Measurements from ENCODE around the gene TMEM185B.
"Not testable (repeated sequence)": the region's sequence is repeated elsewhere in the genome, so short reads cannot be mapped to it uniquely, and the experiment has no call there.

TMEM185B gene

DNA sequence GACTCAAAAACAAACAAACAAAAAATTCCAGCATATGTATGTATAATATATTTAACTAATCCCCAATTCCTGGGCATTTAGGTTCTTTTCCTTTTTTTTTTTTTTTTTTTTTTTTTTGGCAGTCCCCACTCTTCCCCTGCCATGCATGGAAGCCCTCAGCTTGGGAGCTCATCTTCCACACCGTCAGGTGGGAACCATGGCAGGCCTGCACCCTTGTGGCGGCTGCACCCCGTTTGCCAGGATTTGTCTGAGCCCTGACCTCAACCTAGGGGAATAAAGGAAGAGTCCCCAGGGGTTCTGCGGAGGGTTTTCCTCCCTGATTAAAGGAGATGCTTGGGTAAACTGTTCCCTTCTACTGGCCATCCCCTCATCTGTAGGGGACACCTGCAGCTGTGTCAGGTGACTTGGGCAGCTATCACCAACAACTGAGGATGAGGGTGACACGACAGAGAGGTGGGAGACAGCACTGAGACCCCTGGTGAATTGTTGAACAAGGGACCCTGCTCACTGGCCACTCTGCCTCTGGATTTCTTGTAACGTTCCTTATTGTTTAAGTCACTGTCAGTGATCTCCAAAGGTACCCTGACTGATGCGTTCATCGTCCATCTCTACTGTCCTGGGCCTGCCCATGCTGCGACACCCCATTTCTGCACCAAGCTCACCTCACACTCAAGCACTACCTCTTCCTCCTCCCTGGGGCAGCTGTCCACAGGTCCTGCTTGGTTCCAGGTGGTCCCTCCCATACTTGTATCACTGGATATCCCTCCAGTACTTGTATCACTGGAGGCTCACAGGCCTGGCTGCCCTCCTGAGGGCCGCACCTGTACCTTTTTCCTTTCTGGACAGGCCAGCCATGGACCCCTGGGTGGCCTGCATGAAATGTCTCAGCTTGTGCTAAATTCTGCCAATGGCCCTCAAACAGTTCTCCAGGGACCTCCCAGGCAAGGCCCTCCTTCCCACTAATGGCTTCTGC lies 14.5 kb downstream of the TMEM185B start:
- no peak for DNase-seq (ENCODE audit: low read depth in 1 of 2, low spot score in 1 of 2)

DNA sequence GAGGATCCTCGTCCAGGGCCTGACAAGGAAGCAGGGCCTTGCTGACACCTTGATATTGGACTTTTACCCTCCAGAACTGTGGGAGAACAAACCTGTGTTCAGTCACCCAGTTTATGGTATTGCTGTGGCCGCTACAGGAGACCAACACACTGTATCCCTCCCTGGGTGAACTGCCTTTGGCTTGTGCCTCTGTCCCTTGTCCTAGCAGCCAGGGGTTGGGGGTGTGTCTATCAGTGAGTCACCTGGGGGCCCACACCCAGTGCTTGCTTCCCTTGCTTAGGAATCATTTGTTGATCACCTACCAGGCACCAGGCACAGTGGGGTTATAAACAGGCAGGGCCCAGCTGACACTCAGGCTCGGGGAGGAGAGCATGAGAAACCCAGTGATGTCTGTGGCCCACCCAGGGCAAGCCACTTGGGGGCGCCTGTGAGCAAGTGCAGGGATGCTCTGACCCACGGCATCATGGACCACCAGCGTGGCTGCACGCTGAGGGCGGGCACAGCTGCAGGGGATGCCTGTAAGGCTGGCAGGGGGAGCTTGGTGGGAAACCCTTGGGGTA lies 17.1 kb downstream of the TMEM185B start:
- no peak for DNase-seq (ENCODE audit: low read depth in 1 of 2, low spot score in 1 of 2)

DNA sequence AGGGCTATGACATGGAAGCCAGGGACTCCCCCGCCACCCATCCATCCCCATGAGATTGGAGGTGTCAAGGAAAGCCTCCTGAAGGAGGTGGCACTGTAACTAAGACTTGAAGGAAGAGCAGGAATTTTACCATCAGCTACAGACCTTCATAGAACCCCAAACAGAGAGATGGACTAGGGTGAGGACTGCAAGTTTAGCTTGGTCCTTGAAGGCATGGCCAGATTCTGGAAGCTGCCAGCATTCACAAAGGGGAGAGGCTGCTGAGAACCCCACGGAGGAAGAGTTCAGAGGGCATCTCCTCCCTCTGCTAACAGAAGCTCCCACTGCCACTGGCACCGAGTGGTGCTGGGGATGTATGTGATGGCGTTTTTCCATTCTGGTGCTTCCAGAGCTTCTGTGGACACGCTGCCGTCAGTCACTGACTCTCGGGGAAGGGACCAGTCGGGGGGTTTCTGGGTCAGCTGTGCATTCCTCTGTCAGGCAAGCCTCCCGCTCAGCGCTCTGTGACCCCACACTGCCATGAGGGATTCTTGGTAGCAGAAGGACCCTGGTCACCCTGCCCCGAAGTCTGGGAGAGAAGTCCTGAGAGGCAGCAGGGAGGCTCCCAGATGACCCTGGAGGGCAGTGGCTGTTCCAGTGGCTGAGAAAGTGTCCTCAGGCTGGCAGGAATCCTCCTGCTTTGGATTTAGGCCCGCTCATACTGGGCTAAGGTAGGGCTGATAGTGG lies 18.1 kb downstream of the TMEM185B start:
- no peak for DNase-seq (ENCODE audit: low read depth in 1 of 2, low spot score in 1 of 2)

DNA sequence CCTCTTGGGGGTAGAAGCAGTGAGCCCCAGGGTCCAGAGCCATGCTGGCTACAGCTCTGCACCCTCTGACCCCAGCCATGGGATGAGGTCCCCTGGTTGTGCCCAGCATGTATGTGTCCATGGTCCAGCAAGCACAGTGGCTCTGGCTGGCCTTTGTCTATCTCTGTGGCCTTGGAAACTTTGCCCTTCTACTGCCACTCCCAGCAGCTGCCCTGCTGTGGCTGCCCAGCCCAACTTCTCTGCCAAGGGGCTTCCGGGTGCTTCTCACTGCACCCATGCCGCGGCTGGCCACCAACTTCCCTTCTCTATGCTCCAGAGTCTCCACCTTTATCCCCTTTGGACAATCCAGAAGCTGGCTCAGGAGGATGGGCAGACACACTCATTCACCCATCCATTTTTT lies 18.8 kb downstream of the TMEM185B start:
- no peak for DNase-seq (ENCODE audit: low read depth in 1 of 2, low spot score in 1 of 2)

DNA sequence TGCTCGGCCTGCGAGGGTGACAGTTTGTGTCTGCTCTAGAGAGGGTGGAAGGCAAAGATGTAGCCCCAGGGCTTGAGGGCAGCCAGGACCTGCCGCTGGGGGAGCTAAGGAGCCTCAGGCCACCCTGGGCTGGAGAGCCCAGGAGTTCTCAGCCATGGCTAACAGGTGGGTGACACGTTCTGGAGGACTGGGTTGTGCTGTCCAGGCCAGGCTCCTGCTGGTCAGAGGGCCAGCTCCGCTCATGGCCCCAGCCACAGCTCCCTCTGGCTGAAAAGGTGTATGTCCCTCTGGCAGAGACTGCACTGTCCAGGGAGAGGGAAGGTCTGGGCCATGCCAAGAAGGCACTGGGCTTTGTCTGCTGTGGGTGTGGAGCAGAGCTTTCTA lies 19.2 kb downstream of the TMEM185B start:
- DNase-seq (ENCODE audit: low read depth in 1 of 2, low spot score in 1 of 2), result no peak

DNA sequence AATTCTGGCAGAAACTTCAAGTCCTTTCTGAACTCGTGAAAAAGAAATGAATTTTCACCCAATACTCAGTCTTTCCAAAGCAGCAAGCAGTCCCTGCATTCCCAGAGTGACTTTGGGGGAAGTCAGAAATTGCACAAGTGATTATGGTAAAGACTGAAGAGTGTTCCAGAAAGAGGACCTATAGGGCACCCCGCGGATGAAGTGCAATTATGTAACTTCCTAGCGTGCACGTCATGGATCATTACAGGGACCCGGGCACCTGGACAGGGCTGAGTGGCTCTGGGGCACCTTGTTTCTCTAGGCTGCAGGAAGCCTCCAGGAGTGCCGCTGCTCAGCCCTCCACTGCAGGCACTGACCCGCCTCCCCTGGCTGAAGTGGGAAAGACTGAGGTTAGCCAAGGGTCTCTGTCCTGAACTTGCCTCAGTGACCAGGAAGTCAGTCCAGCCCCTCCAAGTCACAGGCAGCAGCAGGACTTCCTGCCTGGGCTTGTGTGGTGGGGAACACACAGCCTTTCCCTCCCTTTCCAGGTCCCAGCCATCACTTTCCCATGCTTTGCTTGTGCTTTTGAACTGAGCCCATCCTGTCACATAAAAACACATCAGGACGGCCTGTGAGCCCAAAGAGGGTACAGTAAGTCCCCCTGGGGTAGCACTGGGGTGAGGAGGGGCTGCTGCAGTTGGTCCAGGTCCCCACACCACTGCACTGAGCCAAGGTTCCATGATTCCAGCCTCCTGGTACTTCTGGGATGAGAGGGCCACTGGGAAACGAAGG lies 19.8 kb downstream of the TMEM185B start:
- no peak for DNase-seq (ENCODE audit: low read depth in 1 of 2, low spot score in 1 of 2)

DNA sequence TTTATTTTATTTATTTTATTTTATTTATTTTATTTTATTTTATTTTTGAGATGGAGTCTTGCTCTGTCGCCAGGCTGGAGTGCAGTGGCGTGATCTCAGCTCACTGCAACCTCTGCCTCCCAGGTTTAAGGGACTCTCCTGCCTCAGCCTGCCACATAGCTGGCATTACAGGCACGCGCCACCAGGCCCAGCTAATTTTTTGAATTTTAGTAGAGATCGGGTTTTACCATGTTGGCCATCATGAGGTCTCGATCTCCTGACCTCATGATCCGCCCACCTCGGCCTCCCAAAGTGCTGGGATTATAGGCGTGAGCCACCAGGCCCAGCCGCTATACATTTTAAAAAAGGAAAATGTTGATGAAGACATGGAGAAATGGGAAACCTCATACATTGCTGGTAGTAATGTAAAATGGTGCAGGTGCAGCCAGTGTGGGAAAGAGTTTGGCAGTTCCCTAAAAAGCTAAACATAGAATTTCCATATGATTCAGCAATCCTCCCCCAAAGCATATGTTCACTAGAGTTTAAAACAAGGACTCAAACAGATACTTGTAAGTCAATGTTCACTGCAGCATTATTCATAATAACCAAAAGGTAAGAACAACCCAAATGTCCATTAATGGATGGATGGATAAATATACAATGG lies 23.3 kb downstream of the TMEM185B start:
- not testable (repeated sequence) for DNase-seq (ENCODE audit: low read depth in 1 of 2, low spot score in 1 of 2)

DNA sequence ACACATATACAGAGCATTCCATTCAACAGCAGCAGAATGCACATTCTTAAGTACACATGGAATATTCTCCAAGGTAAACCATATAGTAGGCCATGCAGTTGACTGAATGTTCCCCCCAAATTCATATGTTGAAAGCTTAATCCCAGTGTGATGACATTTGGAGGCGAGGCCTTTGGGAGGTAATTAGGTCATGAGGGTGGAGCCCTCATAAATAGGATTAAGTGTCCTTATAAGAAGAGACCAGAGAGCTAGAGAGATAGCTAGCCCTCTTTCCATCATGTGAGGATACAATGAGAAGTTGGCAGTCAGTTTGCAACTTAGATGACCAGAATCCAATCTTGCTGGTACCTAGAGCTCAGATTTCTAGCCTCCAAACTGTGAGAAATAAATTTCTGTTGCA lies 27.6 kb downstream of the TMEM185B start:
- DNase-seq (ENCODE audit: low read depth in 1 of 2, low spot score in 1 of 2), result no peak

DNA sequence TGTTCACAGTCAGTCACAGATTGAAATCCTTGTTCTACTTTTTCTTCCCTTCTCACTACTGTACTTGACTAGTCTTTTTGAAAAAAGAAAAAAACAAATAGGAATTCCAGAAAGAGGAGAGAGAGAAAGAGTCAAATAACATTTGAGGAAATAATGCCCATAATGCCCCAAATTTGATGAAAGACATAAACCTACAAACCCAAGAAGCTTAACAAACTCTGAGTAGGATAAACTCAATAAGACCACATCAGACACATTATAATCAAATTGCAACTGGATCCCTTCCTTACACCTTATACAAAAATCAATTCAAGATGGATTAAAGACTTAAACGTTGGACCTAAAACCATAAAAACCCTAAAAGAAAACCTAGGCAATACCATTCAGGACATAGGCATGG lies 30.9 kb downstream of the TMEM185B start:
- DNase-seq (ENCODE audit: low read depth in 1 of 2, low spot score in 1 of 2), result no peak

DNA sequence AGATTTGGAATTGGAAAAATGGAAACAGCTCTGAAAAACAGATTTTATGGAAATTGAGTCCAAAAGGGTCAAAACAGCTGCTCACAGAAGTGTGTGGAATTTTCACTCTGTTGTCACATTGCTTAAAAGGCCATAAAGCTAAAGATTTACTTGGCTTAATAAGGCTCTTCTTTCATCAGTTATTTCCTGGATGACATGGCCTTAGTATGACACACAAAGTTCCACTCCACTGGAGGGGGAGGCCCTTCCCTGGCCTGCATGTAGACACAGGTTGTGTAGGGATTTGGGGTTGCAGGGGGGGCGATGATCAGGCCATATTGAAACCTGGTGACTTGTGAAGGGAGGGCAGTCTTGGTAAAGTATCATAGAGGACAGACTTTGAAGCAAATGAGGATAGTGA lies 34.0 kb downstream of the TMEM185B start:
- no peak for DNase-seq (ENCODE audit: low read depth in 1 of 2, low spot score in 1 of 2)

DNA sequence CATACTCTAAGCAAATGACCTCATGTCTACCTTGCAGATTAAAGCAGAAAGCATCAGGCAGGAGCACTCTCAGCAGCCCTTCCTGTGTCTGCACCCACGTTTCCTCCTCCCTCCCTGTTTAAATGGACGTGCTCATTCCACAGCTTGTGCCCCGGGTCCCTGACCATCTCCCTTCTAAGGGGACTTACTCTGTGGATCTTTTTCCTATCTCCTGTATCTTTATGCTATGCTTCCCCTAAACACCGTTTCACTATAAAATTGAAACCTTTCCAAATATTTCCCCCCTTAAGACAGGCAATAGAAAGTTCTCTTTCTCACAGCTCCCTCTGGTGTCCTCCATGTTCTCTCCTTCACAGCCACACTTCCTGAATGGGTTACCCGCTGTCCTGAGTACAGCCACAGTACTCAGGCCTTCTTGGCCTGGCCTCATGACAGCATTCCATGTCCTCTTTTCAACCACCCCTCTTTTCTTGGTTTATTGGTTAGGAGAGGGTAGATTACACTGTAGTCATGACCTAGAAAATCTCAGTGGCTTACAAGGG lies 41.1 kb downstream of the TMEM185B start:
- DNase-seq (ENCODE audit: low read depth in 1 of 2, low spot score in 1 of 2), result no peak

DNA sequence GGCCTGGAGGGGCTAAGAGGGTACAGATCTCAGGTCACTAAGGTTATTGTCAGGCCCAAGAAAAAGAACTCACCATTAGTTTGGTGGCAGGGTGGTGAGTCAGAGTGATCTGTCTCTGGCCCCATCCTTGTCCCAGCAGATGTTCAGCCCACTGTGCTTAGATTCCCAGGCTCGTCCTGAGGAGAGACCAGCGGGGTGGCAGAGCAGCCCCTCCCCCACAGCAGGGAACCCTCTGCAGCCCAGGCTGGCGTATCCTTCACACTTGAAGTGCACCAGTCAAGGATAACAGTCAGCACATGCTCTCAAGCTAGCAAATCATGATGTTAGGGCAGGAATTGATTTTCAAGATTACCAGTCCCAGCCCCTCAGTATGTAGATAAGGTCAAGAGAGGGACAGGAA lies 43.1 kb downstream of the TMEM185B start:
- no peak for DNase-seq (ENCODE audit: low read depth in 1 of 2, low spot score in 1 of 2)

DNA sequence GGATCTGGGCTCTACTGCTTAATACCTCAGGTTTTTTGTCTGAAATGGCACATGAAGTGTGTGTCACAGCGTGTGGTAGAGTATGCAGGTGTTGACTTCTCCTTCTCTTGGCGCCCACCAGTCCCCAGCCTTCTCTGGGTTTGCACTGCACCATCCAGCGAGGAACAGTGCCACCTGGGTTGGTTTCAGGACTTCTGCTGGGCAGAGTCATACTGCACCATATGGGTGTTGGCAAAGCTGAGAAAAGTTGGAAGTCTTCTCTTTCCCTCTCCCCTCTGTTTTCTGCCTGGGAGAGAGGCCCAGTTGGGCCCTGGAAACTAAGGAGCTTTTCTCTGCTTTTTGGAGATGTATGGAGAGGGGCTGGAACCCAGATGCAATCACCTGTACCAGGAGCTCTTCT lies 43.8 kb downstream of the TMEM185B start:
- no peak for DNase-seq (ENCODE audit: low read depth in 1 of 2, low spot score in 1 of 2)

DNA sequence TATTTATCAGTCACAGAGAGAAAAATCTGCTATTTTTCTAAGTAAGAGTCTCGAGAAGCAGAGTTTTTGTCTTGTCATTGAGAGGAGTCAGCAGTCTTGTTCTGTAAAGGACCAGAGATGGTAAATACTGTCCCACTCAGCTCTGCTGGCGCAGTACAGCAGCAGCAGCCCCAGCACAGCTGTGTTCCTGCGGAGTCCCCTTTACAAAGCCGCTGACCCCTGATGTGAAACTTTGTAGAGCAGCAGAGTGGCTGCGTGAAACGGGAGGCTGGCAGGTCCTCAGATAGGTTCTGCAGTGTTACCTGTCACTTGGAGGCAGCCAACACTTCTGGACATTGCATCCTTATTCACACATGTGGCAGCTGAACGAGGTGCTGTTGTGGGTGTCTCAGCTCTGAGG lies 45.2 kb downstream of the TMEM185B start:
- DNase-seq (ENCODE audit: low read depth in 1 of 2, low spot score in 1 of 2), result no peak

DNA sequence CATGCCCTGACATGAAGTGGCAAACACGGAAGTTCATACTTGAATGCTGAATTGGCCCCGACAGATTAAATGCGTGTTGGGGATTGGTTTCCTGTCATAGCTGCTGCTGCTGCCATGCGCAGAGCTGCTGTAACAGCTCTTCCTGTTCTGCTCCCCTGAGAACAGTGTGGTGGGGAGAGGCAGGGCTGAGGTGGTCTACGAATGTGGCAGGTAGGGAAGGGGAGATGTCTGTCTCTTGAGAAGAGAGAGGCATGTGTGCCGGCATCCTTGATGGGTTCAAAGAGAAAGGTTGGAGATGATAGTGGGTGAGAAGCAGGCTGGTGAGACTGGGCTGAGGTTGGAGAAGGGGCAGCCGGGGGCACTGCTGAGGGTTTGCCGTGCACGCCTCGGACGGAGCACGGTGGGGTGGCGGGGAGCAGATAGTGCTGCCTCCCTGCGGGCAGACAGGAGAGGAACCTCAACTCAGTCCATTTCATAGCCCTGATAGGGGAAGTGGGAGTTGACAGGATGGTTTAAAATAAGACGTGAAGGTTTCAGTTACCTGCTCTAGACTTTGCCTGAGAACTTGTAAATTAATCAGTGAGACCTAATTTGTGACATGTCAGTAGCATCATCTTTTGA lies 46.1 kb downstream of the TMEM185B start:
- peak; percentile 56 to 61 for DNase-seq (ENCODE audit: low read depth in 1 of 2, low spot score in 1 of 2)

DNA sequence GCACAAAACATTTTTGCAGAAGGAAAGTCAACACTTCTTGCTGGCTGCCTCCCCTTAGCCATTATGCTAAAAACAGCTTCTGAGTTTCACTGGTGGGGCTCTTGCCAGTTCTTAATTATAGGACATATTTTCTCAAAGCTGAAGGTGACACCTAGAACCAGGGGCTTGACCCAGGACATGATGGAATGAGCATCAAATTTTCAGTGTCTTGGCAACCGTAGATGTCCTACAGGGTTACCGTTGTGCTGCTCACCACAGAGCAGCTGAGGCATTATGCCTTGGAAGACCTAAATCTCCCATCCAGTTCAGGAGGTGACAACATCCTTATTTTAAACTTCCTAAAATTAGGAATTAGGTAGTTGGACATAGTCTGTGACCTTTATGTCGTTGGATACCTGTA lies 46.7 kb downstream of the TMEM185B start:
- no peak for DNase-seq (ENCODE audit: low read depth in 1 of 2, low spot score in 1 of 2)

DNA sequence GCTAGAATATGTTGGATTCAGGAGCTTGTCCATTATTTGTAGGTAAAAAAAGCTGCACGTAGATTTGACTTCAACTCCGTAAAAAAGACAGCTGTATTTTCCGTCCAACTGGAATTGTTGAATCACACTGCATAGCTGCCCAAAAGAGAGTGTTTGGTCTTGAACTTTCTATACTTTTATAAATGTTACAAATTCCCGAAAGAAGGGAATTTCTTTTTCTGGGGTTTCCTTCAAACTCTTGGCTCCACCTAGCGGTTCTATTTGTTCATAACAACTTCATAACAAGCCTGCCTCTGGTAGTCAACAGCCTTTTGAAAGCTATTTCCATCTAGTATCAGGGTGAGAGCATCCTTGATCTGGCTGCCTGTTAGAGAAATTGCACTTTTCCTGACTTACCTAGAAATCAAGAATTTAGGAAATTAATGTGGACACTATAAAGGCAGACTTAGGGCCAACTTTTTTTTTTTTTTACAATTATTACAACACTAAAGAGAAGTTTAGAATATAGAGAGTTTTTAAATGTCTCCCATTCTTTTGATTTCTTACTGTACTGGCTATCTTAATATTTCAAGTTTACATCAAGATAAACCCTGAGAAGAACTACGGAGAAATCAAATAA lies 48.1 kb downstream of the TMEM185B start:
- DNase-seq (ENCODE audit: low read depth in 1 of 2, low spot score in 1 of 2), result no peak
